GM18517 (cell line): ENCODE measurements around the gene SH3GLB2.

ENCODE experiments used
- ATAC-seq: cut with Tn5 transposase; IDR thresholded peaks from one replicate; pipeline ENCODE4 v1.9.1; 2021; ENCODE audit warnings: mild to moderate bottlenecking, moderate library complexity; ENCODE audit not compliant: unreplicated experiment

The SH3GLB2 gene

GRCh38 chr9:129023036-129023907 is 4.9 kb downstream of the SH3GLB2 start:
- ATAC-seq, result no peak

GRCh38 chr9:129022037-129022436 is 6.1 kb downstream of the SH3GLB2 start:
- no peak for ATAC-seq

GRCh38 chr9:129021091-129021490 is 7.0 kb downstream of the SH3GLB2 start:
- ATAC-seq, result peak; percentile 65

- ATAC-seq, result no peak
Observed at GRCh38 chr9:129014608-129015007, 13.5 kb downstream of the SH3GLB2 start.

- ATAC-seq, result no peak
Observed at GRCh38 chr9:129014124-129014523, 14.0 kb downstream of the SH3GLB2 start.

- ATAC-seq, result no peak
Observed at GRCh38 chr9:129013674-129014073, 14.5 kb downstream of the SH3GLB2 start.

GRCh38 chr9:129012893-129013448 is 15.2 kb downstream of the SH3GLB2 start:
- no peak for ATAC-seq

GRCh38 chr9:129012343-129012742 is 15.8 kb downstream of the SH3GLB2 start:
- ATAC-seq, result no peak

- ATAC-seq, result no peak
Observed at GRCh38 chr9:129011761-129012181, 16.4 kb downstream of the SH3GLB2 start.

GRCh38 chr9:129011170-129011569 is 17.0 kb downstream of the SH3GLB2 start:
- no peak for ATAC-seq

GRCh38 chr9:129010267-129010975 is 17.7 kb downstream of the SH3GLB2 start:
- no peak for ATAC-seq

GRCh38 chr9:129009584-129010141 is 18.5 kb downstream of the SH3GLB2 start:
- ATAC-seq, result no peak

- ATAC-seq, result no peak
Observed at GRCh38 chr9:129008986-129009583, 19.0 kb downstream of the SH3GLB2 start.

- no peak for ATAC-seq
Observed at GRCh38 chr9:129008469-129008965, 19.6 kb downstream of the SH3GLB2 start.

GRCh38 chr9:129007766-129008468 is 20.2 kb downstream of the SH3GLB2 start:
- ATAC-seq, result no peak

GRCh38 chr9:129007035-129007765 is 20.9 kb downstream of the SH3GLB2 start:
- no peak for ATAC-seq

GRCh38 chr9:129006328-129007034 is 21.6 kb downstream of the SH3GLB2 start:
- ATAC-seq, result no peak

GRCh38 chr9:129005336-129005997 is 22.7 kb downstream of the SH3GLB2 start:
- no peak for ATAC-seq
